GM12865 (cell line): ENCODE measurements around the gene SLC25A38.
A peak's percentile ranks its signal among the peaks of the same experiment; 100 is the strongest.
"Not testable (repeated sequence)": the region's sequence is repeated elsewhere in the genome, so short reads cannot be mapped to it uniquely, and the experiment has no call there.

ENCODE experiments used
- DNase-seq: peaks from one replicate; pipeline ENCODE4 v3.0.0; 2010; ENCODE audit warnings: low read depth
- H3K4me3 ChIP-seq: 2 replicates; pipeline ENCODE4 v1.5.1; 2011; ENCODE audit warnings: mild to moderate bottlenecking, low read depth, low read length, control low read depth
- CTCF ChIP-seq: IDR thresholded peaks from 2 replicates; pipeline ENCODE4 v1.5.1; 2011; ENCODE audit warnings: low read length, control low read depth, low read depth, inconsistent platforms; ENCODE audit not compliant: insufficient read depth; ENCODE audit errors: missing control alignments

SLC25A38 gene

GRCh38 chr3:39344746-39345344 is 38.3 kb upstream of the SLC25A38 start:
- no peak overlapping the region for H3K4me3 ChIP-seq
- TF ChIP-seq CTCF = no peak
- DNase-seq = no peak

DNA sequence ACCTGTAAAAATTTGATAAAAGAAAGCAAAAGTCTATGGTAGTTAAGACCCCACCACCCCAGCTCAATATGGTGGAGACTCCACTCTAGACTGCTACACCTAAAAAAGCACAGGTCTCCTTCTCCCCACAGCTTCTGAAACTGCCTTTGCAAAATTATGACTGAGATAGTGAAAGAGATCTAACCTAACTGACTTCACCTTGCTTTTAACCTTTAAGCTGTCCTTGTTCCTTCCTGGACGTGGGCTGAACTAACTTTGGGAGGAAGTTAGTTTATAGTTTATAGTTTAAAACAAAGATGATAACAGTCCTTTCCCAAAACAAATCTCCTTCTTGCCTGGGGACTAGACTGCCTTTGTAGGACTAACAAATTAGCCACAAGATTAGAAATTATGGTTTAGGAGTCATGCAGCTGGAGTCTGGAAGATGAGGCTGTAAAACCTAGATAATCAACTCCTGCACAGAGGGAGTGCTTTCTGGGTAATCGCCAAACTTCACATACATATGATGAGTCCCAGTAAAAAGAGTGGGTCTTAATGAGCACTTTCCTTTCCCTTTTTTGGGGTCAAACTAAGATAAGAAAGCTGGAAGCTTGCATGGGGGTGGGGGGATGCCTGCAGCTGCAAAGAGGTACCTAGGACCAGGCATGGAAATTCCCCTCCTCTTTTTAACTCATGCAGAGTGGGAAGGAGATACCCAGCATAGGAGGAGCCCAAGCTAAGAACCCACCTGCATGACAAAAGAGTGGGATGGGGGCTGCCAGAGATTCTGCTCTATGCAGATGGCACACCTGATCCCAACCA is 36.2 kb upstream of the SLC25A38 start:
- no peak for TF ChIP-seq CTCF
- H3K4me3 ChIP-seq = no peak overlapping the region
- DNase-seq = peak; percentile 68

DNA sequence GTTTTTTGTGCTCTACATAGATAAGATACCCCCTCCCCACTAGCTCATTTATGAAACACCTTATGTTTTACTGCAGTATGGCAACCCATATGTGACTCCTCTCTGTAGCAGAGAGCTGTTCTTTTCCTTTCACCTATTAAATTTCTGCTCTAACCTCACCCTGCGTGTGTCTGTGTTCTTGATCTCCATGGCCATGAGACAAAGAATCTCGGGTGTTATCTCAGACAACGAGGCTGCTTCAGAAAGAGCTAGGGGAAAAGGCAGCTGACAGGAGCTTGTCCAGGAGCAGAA is 35.6 kb upstream of the SLC25A38 start:
- no peak overlapping the region for H3K4me3 ChIP-seq
- no peak for TF ChIP-seq CTCF
- no peak for DNase-seq

GRCh38 chr3:39349080-39349479 is 34.1 kb upstream of the SLC25A38 start:
- H3K4me3 ChIP-seq = no peak overlapping the region
- no peak for DNase-seq
- no peak for TF ChIP-seq CTCF

GRCh38 chr3:39350714-39351113 is 32.5 kb upstream of the SLC25A38 start:
- TF ChIP-seq CTCF = no peak
- no peak for DNase-seq

GRCh38 chr3:39351134-39351533 is 32.0 kb upstream of the SLC25A38 start:
- not testable (repeated sequence) for DNase-seq, H3K4me3 ChIP-seq

More at GRCh38 chr3:39350714-39351113, 32.5 kb upstream of the SLC25A38 start:
- H3K4me3 ChIP-seq = no peak overlapping the region

DNA sequence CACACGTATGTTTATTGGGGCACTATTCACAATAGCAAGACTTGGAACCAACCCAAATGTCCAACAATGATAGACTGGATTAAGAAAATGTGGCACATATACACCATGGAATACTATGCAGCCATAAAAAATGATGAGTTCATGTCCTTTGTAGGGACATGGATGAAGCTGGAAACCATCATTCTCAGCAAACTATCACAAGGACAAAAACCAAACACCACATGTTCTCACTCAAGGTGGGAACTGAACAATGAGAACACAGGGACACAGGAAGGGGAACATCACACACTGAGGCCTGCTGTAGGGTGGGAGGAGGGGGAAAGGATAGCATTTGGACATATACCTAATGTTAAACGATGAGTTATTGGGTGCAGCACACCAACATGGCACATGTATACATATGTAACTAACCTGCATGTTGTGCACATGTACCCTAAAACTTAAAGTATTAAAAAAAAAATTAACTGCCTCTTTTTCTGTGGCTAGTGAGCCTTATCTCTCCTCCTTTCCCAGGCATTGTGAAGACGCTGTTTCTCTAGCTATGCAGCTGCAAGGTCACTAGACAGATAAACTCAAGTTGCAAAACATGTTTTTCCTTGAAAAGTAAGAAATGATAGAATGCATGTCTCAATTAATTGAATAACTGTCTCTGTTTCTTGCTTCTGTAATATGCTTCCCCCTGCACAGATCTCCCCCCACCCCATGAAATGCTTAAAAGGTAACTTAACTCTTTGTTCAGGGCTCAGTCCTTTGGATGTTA is 29.8 kb upstream of the SLC25A38 start:
- not testable (repeated sequence) for H3K4me3 ChIP-seq, DNase-seq
